Vagina (tissue), 2 donors: ENCODE results near the gene AARS2. TPM values are rescaled to one million over a fixed set of nuclear protein-coding genes. Genes with fewer than 3 reads are reported as not detected.
"Not testable (repeated sequence)": the region's sequence is repeated elsewhere in the genome, so short reads cannot be mapped to it uniquely, and the experiment has no call there.

Experiments used
- DNase-seq, 2 donors: peaks; one replicate each; pipeline ENCODE4 v3.0.0-alpha.2; 2017; ENCODE audit errors: extremely low spot score in 2 of 2
- H3K27ac ChIP-seq: fragments of 200-600 bp; sonication (generic); one replicate; pipeline ENCODE4 v1.5.1; 2019
- H3K27me3 ChIP-seq: fragments of 200-600 bp; sonication (generic); one replicate; pipeline ENCODE4 v1.5.1; 2019
- H3K36me3 ChIP-seq, 2 donors: fragments of 200-600 bp; sonication (generic); one replicate each; pipeline ENCODE4 v1.5.1; 2017 to 2019
- H3K4me1 ChIP-seq: fragments of 200-600 bp; sonication (generic); one replicate; pipeline ENCODE4 v1.5.1; 2019
- H3K4me3 ChIP-seq, 2 donors: fragments of 200-600 bp; sonication (generic); 1 replicate in 1 of 2; 2 replicates in 1 of 2; pipeline ENCODE4 v1.5.1; 2016 to 2019
- H3K9me3 ChIP-seq: fragments of 200-600 bp; sonication (generic); one replicate; pipeline ENCODE4 v1.5.1; 2019
- POLR2A ChIP-seq, 2 donors: fragments of 450-650 bp; IDR thresholded peaks; one replicate each; pipeline ENCODE4 v1.6.1; 2017; ENCODE audit warnings: antibody characterized with exemption in 2 of 2, mild to moderate bottlenecking in 2 of 2, moderate library complexity in 2 of 2
- POLR2AphosphoS5 ChIP-seq, 2 donors: sonication (generic); formaldehyde crosslinking; IDR thresholded peaks; one replicate each; pipeline ENCODE4 v1.9.0; 2017; ENCODE audit warnings: antibody characterized with exemption in 2 of 2, mild to moderate bottlenecking in 2 of 2, low read depth in 1 of 2; ENCODE audit not compliant: insufficient read depth in 1 of 2
- intact Hi-C: fragments of 100-400 bp; cut with DNase I; formaldehyde crosslinking; loops from one replicate; pipeline ENCODE4 v1.15.1; 2023
- total RNA-seq: library from RNA; depleted of rRNA; stranded (reverse); fragments of >200 nt; gene quantifications from one replicate; pipeline ENCODE4 v1.2.3, GENCODE V29; 2016
- TF ChIP-seq, protein P1 (sequence below), 3 experiments: fragments of 450-650 bp in 2 of 3; fragments of 200-600 bp in 1 of 3; sonication (generic) in 1 of 3; IDR thresholded peaks; one replicate each; pipeline ENCODE4 v1.5.1; 2017 to 2019; ENCODE audit warnings: antibody characterized with exemption in 3 of 3, mild to moderate bottlenecking in 2 of 3, moderate library complexity in 2 of 3

Gene AARS2
- total RNA-seq, 1 donor from 2014 or later, result 13.3 TPM

DNA sequence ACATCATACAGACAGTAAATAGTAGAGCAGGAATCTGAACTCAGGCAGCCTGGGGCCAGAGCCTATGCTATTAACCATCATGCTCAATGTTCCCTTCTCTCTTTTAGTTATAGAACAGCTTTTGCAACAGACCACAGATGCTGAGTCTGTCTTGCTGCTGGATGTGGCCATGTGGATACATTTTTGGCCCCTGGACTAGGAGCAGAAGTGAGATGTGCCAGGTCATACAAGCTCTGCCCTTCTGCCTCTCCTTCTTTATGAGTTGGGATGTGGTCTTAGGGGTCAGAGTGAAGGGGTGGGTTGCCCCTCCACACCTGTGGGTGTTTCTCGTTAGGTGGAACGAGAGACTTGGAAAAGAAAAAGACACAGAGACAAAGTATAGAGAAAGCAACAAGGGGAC is 14.6 kb upstream of the AARS2 start:
- TF ChIP-seq, protein P1, sequence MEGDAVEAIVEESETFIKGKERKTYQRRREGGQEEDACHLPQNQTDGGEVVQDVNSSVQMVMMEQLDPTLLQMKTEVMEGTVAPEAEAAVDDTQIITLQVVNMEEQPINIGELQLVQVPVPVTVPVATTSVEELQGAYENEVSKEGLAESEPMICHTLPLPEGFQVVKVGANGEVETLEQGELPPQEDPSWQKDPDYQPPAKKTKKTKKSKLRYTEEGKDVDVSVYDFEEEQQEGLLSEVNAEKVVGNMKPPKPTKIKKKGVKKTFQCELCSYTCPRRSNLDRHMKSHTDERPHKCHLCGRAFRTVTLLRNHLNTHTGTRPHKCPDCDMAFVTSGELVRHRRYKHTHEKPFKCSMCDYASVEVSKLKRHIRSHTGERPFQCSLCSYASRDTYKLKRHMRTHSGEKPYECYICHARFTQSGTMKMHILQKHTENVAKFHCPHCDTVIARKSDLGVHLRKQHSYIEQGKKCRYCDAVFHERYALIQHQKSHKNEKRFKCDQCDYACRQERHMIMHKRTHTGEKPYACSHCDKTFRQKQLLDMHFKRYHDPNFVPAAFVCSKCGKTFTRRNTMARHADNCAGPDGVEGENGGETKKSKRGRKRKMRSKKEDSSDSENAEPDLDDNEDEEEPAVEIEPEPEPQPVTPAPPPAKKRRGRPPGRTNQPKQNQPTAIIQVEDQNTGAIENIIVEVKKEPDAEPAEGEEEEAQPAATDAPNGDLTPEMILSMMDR (IDR thresholded peaks at IDR 0.05), result no peak
- TF ChIP-seq POLR2AphosphoS5 (IDR thresholded peaks at IDR 0.05; ENCODE audit: insufficient read depth in 1 of 2, low read depth in 1 of 2), result no peak
- no peak for TF ChIP-seq POLR2A (IDR thresholded peaks at IDR 0.05)
- Histone ChIP-seq H3K4me3 (no peak overlapping the region), H3K9me3 (no peaks in the 10 kb centered on the region), H3K4me1 (no peaks in the 10 kb centered on the region), H3K27me3 (no peaks in the 10 kb centered on the region), H3K27ac (no peak overlapping the region), H3K36me3 (no peaks in the 10 kb centered on the region)
- intact Hi-C loops, result loop anchor here (10.0 kb wide), 1 partner anchor 233 kb away; no protein-coding TSS in a partner anchor
- DNase-seq, result no peak

DNA sequence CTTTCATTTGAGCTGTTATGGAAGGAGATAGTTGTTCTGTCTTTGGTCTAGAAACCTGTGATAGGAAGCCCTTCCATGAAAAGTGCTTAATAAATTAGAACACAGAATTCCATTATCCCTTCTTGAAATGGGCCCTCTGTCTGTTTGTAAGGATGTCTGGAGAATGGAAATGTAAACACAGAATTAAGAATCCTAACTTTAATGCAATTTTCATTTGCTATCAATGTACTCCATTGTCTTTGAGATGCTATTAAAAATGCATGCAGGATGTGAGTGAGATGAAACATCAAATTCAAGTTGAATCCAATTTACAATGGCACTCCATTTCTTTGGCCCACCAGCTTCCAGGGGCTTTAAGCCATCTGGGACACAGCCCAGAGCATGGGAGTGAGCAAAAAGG is 13.9 kb upstream of the AARS2 start:
- H3K36me3 ChIP-seq, result no peaks in the 10 kb centered on the region
- H3K4me3 ChIP-seq, result no peak overlapping the region
- H3K4me1 ChIP-seq, result no peaks in the 10 kb centered on the region
- no peaks in the 10 kb centered on the region for H3K9me3 ChIP-seq
- TF ChIP-seq POLR2A (IDR thresholded peaks at IDR 0.05), result no peak
- TF ChIP-seq, protein P1 (IDR thresholded peaks at IDR 0.05), result no peak
- no peak for TF ChIP-seq POLR2AphosphoS5 (IDR thresholded peaks at IDR 0.05; ENCODE audit: insufficient read depth in 1 of 2, low read depth in 1 of 2)
- intact Hi-C loops, result loop anchor here (10.0 kb wide), 1 partner anchor 232 kb away; no protein-coding TSS in a partner anchor
- no peaks in the 10 kb centered on the region for H3K27me3 ChIP-seq
- H3K27ac ChIP-seq, result no peak overlapping the region
- DNase-seq, result no peak

DNA sequence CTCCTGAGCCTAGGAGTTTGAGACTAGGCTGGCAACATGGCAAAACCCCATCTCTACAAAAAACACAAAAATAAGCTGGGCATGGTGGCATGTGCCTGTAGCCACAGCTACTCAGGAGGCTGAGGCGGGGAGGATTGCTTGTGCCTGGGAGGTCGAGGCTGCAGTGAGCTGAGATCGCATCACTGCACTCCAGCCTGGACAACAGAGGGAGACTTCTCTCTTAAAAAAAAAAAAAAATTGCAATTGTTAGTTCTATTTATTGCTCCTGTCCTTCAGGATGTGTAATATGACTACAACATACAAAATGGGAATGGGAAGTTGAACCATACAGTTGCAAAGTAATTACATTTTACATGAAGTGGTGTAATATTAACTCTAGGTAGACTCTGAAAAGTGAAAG is 8.1 kb upstream of the AARS2 start:
- no peaks in the 10 kb centered on the region for H3K9me3 ChIP-seq
- no peaks in the 10 kb centered on the region for H3K36me3 ChIP-seq

DNA sequence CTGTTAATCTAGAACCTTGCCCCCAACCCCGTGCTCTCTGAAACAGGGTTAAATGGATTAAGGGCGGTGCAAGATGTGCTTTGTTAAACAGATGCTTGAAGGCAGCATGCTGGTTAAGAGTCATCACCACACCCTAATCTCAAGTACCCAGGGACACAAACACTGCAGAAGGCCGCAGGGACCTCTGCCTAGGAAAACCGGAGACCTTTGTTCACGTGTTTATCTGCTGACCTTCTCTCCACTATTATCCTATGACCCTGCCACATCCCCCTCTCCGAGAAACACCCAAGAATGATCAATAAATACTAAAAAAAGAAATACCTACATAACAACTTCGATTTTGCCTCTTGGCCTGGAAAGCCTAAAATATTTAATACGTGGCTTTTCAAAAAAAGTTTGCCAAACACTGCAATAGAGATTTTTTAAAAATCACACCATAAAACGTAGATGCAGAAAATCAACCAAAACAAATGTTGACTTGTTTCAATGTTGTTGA is 4.0 kb upstream of the AARS2 start:
- intact Hi-C loops, H3K36me3 ChIP-seq, DNase-seq, H3K9me3 ChIP-seq, H3K4me3 ChIP-seq, H3K27ac ChIP-seq, H3K4me1 ChIP-seq, H3K27me3 ChIP-seq: not testable (repeated sequence)

More for the DNA sequence above, 8.1 kb upstream of the AARS2 start:
- no peak for TF ChIP-seq POLR2AphosphoS5 (IDR thresholded peaks at IDR 0.05; ENCODE audit: insufficient read depth in 1 of 2, low read depth in 1 of 2)
- no peak for TF ChIP-seq POLR2A (IDR thresholded peaks at IDR 0.05)
- TF ChIP-seq, protein P1 (IDR thresholded peaks at IDR 0.05), result no peak
- H3K27ac ChIP-seq, result no peak overlapping the region
- no peak overlapping the region for H3K4me3 ChIP-seq
- DNase-seq, result no peak
- no peaks in the 10 kb centered on the region for H3K27me3 ChIP-seq
- intact Hi-C loops, result loop anchor here (10.0 kb wide), 1 partner anchor 226 kb away; no protein-coding TSS in a partner anchor
- H3K4me1 ChIP-seq, result no peaks in the 10 kb centered on the region

DNA sequence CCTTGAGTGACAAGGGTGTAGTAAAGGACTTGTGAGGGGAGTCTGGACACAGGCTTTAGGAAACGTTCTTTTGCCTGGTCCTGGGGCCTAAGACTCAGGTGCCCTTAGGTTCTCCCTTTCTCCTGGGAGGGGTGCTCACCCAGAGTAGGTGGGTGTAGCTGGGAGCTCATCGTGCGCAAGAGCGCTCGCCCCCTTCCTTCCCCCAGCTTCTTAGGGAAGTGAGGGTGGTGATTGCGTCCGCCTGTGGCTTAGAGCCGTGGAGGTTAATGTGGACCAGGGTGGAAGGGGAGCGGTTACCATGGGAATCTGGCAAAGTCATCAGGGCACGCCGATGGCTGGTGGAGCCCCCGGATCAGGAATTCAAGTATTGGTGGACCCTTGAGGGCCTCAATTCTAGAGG is 3.3 kb upstream of the AARS2 start:
- intact Hi-C loops, result no loop called here
- no peak for DNase-seq
- no peak overlapping the region for H3K27ac ChIP-seq
- H3K4me1 ChIP-seq, result peaks cover 14% of the 10 kb centered on the region
- TF ChIP-seq POLR2A (IDR thresholded peaks at IDR 0.05) (no peak), POLR2AphosphoS5 (IDR thresholded peaks at IDR 0.05; ENCODE audit: insufficient read depth in 1 of 2, low read depth in 1 of 2) (no peak)
- TF ChIP-seq, protein P1 (IDR thresholded peaks at IDR 0.05), result no peak
- H3K4me3 ChIP-seq, result no peak overlapping the region
- H3K9me3 ChIP-seq, result no peaks in the 10 kb centered on the region
- H3K27me3 ChIP-seq, result no peaks in the 10 kb centered on the region
- peaks cover 0 to under 1% of the 10 kb centered on the region in 2 donors for H3K36me3 ChIP-seq
